22Rv1 (cell line): ENCODE results near the gene PLD5.

ENCODE experiments used
- CTCF ChIP-seq: fragments of 450-650 bp; IDR thresholded peaks from 2 replicates; pipeline ENCODE4 v1.5.1; 2017; ENCODE audit warnings: mild to moderate bottlenecking
- ZFX ChIP-seq: fragments of 450-650 bp; IDR thresholded peaks from 2 replicates; pipeline ENCODE4 v1.6.1; 2017; ENCODE audit warnings: antibody characterized with exemption, borderline replicate concordance

DNA sequence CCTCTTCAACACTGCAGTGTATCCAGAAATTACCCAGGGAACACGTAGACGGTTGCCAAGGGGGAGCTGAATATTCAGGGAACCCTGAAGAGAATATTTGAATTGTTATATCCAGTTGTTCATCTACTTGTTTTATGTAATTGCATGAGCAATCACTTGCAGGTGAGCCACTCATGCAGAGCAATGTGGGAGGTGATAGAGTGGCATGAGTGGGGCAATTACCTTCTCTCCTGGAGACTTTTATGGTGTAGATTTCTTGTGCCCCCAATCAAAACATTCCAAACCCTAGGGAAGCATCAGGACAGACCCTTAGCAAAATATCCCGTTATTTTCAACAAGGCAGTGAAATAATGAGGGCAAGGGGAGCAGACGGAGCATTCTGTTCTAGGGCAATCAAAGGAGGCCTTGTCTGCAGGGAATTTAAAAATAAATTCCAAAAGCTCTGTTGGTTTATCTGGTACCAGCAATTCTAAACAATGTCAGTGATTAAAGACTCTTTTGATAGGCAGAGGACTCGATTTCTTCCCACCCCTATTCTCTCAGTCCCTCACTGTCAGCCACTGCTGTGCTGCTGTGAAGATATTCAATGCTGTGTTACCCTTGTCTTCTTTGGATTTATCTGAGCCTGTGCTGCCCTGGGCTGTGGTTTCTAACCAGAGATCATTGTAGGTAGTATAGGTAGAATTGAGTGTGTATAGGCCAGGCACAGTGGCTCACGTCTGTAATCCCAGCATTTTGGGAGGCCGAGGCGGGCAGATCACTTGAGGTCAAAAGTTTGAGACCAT lies 345.4 kb downstream of the PLD5 start:
- TF ChIP-seq CTCF = no peak
- no peak for TF ChIP-seq ZFX
